MM.1S (cell line): ENCODE measurements around the gene PLA1A.

Source experiments
- CTCF ChIP-seq: fragments of 300-600 bp; sonication (generic); IDR thresholded peaks from 2 replicates; pipeline ENCODE4 v1.5.1; 2016; ENCODE audit warnings: antibody characterized with exemption, low read length, mixed read lengths
- EZH2 ChIP-seq: fragments of 300-600 bp; sonication (generic); optimal IDR thresholded peaks from 2 replicates; pipeline ENCODE3; 2017; ENCODE audit warnings: low read depth, mild to moderate bottlenecking, antibody characterized with exemption, low read length, mixed read lengths

GRCh38 chr3:119643528-119643927, 45.8 kb downstream of the PLA1A start:
- TF ChIP-seq CTCF (no peak), EZH2 (no peak)
